Adipocyte (in vitro differentiated cells): ENCODE data around the gene SAMSN1.
"Not testable (repeated sequence)": the region's sequence is repeated elsewhere in the genome, so short reads cannot be mapped to it uniquely, and the experiment has no call there.

Experiments
- DNase-seq: peaks from one replicate; pipeline ENCODE4 v3.0.0-alpha.2; 2015; ENCODE audit warnings: low read depth
- H3K27me3 ChIP-seq: replicated peaks from 2 replicates; pipeline ENCODE4 v1.7.0; 2013; ENCODE audit warnings: mild to moderate bottlenecking, low read length, moderate library complexity; ENCODE audit not compliant: control insufficient read depth, insufficient read depth
- H3K36me3 ChIP-seq: 2 replicates; pipeline ENCODE4 v1.7.0; 2013; ENCODE audit warnings: low read length, mild to moderate bottlenecking, moderate library complexity; ENCODE audit not compliant: control insufficient read depth, insufficient read depth, severe bottlenecking
- H3K4me1 ChIP-seq: 2 replicates; pipeline ENCODE4 v1.7.0; 2013; ENCODE audit warnings: mild to moderate bottlenecking, low read length, moderate library complexity; ENCODE audit not compliant: control insufficient read depth, insufficient read depth
- H3K4me3 ChIP-seq: 2 replicates; pipeline ENCODE4 v1.7.0; 2013; ENCODE audit warnings: mild to moderate bottlenecking, low read length, moderate library complexity
- H3K9ac ChIP-seq: 2 replicates; pipeline ENCODE4 v1.7.0; 2013; ENCODE audit warnings: mild to moderate bottlenecking, low read length, moderate library complexity
- H3K9me3 ChIP-seq: 2 replicates; pipeline ENCODE4 v1.7.0; 2013; ENCODE audit warnings: mild to moderate bottlenecking, low read length, moderate library complexity; ENCODE audit not compliant: control insufficient read depth

SAMSN1 gene

DNA sequence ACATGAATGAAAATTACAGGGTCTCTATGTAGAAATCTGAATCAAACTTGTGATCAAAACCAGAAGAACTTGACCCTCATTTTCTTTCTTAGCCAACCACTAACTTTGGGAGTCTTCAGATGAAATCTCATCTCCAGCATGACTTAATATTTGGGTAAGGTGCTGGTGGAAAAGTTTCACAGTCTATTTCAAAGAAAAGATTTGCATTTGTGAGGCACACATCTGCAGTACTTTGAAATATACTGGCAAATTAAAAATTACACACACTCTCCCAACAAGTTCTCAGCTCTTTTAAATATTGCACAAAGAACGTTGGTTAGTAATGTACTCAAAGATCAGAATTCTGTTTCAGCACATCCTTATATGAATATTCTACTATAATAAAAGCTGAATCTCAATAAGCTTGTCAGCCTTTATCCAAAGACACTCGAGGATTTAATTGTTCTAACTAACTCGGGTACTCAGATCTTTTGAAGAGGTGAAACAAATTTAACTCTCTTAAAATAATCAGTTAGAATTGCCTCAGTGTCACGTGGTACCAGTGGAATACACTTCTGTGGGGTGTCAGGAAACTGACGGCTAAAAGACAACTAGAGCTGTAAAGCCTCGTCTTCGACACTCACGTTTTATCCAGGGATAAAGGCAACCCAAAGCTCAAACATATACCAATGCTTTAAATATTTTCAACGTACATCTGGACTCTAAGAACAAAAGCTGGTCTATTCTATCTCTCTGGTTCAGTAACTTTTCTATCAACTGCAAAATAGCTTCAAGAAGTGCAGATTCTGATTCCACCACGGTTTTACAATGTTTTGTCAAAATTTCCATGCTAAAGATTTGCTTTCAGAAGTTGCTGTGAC, 19.0 kb downstream of the SAMSN1 start:
- no peak overlapping the region for H3K4me3 ChIP-seq
- peaks cover 16% of the 10 kb centered on the region for H3K4me1 ChIP-seq
- H3K36me3 ChIP-seq: no peaks in the 10 kb centered on the region
- H3K9me3 ChIP-seq: no peaks in the 10 kb centered on the region
- no peak for DNase-seq
- H3K9ac ChIP-seq: no peak overlapping the region
- no peaks in the 10 kb centered on the region for H3K27me3 ChIP-seq

DNA sequence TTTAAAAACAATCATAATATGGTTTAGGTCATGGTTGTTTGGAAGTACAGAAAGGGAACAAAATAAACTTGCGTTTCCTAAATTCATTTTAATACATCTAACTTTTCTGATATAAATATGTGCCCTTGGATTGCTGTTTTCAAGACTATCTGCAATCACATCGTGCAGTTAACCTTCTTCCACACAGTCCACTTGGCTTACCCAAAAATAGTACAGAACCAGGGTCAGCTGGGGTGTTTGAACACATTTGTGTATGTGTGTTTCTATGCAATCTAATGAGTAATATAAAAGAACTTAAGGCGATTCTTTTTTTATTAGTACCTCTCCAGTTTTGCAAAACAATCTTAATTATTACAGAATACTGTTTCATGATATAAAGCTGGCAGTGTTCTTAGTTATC, 19.9 kb downstream of the SAMSN1 start:
- no peak for DNase-seq
- Histone ChIP-seq H3K4me1 (peaks cover 11% of the 10 kb centered on the region), H3K9me3 (no peaks in the 10 kb centered on the region), H3K9ac (no peak overlapping the region), H3K4me3 (no peak overlapping the region), H3K27me3 (no peaks in the 10 kb centered on the region), H3K36me3 (no peaks in the 10 kb centered on the region)

DNA sequence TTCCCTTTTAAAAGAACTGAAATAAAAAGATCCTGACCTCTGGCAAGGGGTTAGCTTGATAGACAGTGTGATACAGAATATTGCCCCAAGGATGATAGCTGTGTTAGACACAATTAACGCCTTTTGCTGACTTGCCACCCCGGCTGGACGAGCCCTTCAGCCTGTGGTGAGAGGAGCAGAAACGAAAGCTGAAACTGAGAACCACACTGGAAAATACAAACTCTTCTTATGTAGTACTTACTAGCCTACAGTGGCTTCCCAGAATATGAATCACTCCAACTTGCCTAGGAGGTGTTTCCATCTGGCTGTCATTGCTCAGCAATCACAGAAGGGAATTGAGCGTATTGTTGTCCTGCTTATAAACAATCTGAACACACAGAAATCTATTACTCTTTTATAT, 22.9 kb downstream of the SAMSN1 start:
- H3K4me3 ChIP-seq: no peak overlapping the region
- no peak for DNase-seq
- H3K36me3 ChIP-seq: no peaks in the 10 kb centered on the region
- H3K4me1 ChIP-seq: peaks cover 7% of the 10 kb centered on the region
- H3K9me3 ChIP-seq: no peaks in the 10 kb centered on the region
- no peak overlapping the region for H3K9ac ChIP-seq
- H3K27me3 ChIP-seq: no peaks in the 10 kb centered on the region

DNA sequence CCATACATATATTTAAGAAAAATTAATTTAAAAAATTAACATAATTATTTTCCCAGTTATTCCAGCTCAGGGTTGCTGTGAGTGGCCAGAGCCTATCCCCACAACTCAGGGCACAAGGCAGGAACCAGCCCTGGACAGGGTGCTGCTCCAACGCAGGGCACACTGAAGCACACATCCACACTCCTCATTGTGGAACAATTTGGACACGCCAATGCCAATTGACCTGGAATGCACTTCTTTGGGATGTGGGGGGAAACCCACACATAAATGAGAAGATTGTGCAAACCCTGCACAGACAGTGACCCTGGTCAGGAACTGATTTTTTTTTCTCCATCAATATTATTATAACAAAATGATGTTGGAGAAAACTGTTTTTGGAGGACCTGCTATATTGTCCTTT, 23.4 kb downstream of the SAMSN1 start:
- H3K9ac ChIP-seq: no peak overlapping the region
- no peaks in the 10 kb centered on the region for H3K9me3 ChIP-seq
- H3K4me3 ChIP-seq: no peak overlapping the region
- H3K36me3 ChIP-seq: no peaks in the 10 kb centered on the region
- H3K27me3 ChIP-seq: no peaks in the 10 kb centered on the region
- peaks cover 2% of the 10 kb centered on the region for H3K4me1 ChIP-seq
- no peak for DNase-seq

DNA sequence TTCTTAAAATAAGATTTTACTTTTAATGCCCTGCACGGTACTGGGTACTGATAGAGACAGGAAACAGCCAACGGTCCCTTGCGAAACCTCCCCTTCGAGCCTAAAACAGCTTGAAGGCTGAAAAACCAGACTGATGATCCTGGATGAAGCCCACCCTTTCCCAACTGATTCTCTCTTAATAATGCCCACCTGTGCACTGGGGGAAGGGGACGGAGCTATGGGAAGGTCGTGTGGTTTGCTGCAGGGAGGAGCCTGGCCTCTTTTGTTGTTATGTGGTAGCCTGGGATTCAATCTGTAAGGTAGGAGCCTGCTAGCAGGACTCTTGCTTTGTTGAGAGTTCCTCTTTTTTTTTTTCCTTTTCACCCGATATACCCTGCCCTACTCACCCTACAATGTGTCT, 25.6 kb downstream of the SAMSN1 start:
- Histone ChIP-seq H3K4me1 (no peaks in the 10 kb centered on the region), H3K9ac (no peak overlapping the region), H3K4me3 (no peak overlapping the region), H3K27me3 (no peaks in the 10 kb centered on the region), H3K9me3 (no peaks in the 10 kb centered on the region), H3K36me3 (no peaks in the 10 kb centered on the region)
- DNase-seq: no peak

DNA sequence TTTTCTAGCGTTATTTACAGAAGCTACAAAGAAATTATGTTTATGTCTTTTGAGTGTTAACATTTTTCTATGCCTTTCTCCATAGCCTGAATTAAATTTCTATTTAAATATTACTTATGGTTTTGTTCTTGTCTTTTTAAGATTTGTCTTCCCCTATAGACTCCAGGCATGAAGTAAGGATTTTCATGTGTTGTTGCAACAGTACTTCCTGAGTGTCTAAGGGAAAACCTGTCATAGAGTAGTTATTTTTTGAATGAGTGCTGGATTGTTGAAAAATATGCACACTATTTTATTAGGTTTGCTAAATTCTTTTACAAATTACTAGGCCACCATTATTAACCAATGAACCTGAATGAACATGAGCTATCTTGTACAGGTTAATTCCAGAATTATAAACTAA, 27.1 kb downstream of the SAMSN1 start:
- Histone ChIP-seq H3K27me3 (no peaks in the 10 kb centered on the region), H3K4me1 (no peaks in the 10 kb centered on the region), H3K4me3 (no peak overlapping the region), H3K36me3 (no peaks in the 10 kb centered on the region), H3K9ac (no peak overlapping the region), H3K9me3 (no peaks in the 10 kb centered on the region)
- DNase-seq: no peak

DNA sequence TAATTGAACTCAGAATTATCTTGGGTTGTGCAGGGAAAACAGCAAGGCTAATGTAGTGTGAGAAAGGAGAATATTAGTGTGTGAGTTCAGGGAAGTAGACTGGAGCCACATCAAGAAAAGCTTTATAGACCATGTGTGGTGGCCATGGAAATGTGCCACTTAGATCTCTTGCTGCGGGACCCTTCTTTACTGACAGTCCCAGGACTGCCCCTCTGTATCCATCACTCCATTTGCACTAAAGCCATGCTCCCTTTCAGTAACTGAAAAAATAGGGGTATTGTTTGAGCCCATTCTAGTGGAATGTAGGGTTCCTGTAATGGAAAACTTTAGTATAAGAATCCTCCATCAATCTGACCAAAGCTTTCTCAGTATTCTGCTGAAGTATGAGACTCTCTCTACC, 32.3 kb downstream of the SAMSN1 start:
- Histone ChIP-seq H3K9me3 (no peaks in the 10 kb centered on the region), H3K9ac (no peak overlapping the region), H3K4me1 (no peaks in the 10 kb centered on the region), H3K36me3 (no peaks in the 10 kb centered on the region), H3K4me3 (no peak overlapping the region), H3K27me3 (no peaks in the 10 kb centered on the region)
- DNase-seq: no peak

DNA sequence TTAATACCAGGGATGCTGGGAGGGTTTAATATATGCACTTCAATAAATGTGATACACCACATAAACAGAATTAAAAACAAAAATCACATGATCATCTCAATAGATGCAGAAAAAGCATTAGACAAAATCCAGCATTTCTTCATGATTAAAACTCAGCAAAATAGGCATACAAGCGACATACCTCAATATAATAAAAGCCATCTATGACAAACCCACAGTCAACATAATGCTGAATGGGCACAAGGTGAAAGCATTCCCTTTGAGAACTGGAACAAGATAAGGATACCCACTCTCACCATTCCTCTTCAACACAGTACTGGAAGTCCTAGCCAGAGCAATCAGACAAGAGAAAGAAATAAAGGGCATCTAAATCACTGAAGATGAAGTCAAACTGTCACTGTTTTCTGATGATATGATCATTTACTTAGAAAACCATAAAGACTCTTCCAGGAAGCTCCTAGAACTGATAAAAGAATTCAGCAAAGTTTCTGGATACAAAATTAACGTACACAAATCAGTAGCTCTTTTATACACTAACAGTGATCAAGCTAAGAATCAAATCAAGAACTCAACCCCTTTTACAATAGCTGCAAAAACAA, 39.2 kb downstream of the SAMSN1 start:
- not testable (repeated sequence) for H3K9me3 ChIP-seq, H3K36me3 ChIP-seq, H3K4me3 ChIP-seq, DNase-seq, H3K27me3 ChIP-seq, H3K4me1 ChIP-seq, H3K9ac ChIP-seq

DNA sequence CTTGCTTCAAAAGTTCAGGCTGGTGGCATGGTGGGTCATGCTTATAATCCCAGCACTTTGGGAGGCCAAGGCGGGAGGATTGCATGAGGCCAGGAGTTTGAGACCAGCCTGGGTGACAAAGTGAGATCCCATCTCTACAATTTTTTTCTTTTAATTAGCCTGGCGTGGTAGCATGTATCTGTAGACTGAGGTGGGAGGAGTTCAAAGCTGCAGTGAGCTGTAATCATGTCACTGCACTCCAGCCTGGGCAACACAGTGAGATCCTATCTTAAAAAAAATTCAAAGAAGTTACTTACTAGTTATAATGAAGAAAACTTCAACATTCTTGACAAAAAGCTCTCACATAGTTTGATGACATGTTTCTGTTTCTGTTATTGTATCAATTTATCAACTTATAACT, 45.2 kb downstream of the SAMSN1 start:
- DNase-seq: no peak
- Histone ChIP-seq H3K9me3 (no peaks in the 10 kb centered on the region), H3K4me3 (no peak overlapping the region), H3K9ac (no peak overlapping the region), H3K36me3 (no peaks in the 10 kb centered on the region), H3K4me1 (no peaks in the 10 kb centered on the region), H3K27me3 (no peaks in the 10 kb centered on the region)

DNA sequence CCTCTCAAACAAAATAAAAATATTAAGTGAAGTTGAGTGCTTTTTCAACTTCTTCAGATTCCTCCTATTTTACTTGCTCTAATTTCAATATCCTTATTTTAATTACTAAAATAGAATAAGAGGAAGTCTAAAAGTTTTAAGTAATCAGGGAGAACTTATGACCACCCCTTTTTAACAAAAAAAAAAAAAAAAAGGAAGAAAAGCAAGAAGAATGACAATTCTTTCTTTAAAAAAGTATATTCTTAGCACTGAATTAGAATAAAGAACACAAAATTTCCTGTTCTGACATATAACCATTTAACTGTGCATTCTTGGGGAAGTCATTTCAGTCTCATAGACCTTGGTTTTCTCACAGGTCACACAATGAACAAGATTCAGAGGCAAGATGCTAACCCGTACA, 46.8 kb downstream of the SAMSN1 start:
- no peak for DNase-seq
- no peaks in the 10 kb centered on the region for H3K27me3 ChIP-seq

DNA sequence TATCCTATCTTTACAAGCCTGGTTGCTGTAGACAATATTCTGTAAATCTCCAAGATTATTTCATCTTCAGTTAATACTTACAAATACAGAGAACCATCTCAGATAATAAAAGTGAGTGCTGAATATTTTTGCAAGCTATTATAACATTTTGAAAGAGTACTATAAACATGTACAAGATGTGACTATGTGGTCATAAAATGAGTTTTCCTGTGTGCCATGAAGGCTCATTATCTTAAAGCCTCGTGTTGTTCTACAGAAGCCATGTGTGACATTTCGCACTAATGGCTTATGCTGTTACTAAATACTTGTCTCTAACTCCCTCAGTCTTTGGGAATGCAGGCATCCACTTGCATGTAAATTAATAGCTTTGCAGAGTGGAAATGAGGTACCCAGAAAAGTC, 48.3 kb downstream of the SAMSN1 start:
- Histone ChIP-seq H3K9me3 (no peaks in the 10 kb centered on the region), H3K9ac (no peak overlapping the region), H3K36me3 (no peaks in the 10 kb centered on the region), H3K27me3 (no peaks in the 10 kb centered on the region), H3K4me3 (no peak overlapping the region), H3K4me1 (no peaks in the 10 kb centered on the region)
- DNase-seq: no peak

More for the DNA sequence above, 46.8 kb downstream of the SAMSN1 start:
- no peaks in the 10 kb centered on the region for H3K4me1 ChIP-seq
- H3K9ac ChIP-seq: no peak overlapping the region
- H3K9me3 ChIP-seq: no peaks in the 10 kb centered on the region
- H3K4me3 ChIP-seq: no peak overlapping the region
- H3K36me3 ChIP-seq: no peaks in the 10 kb centered on the region
